Measurements from ENCODE around the gene BPIFB2. TPM values are rescaled to one million over a fixed set of nuclear protein-coding genes. Genes with fewer than 3 reads are reported as not detected.

The BPIFB2 gene
- total RNA-seq, 2 experiments from 2014 or later = not detected

GRCh38 chr20:32982617-32983458, 24.7 kb upstream of the BPIFB2 start:
- CTCF ChIA-PET = interaction anchor here (1.2 kb wide), 1 partner anchor 22 kb away, joined by 3 read pairs; no protein-coding TSS in a partner anchor
- POLR2A ChIA-PET = no interaction called here

DNA sequence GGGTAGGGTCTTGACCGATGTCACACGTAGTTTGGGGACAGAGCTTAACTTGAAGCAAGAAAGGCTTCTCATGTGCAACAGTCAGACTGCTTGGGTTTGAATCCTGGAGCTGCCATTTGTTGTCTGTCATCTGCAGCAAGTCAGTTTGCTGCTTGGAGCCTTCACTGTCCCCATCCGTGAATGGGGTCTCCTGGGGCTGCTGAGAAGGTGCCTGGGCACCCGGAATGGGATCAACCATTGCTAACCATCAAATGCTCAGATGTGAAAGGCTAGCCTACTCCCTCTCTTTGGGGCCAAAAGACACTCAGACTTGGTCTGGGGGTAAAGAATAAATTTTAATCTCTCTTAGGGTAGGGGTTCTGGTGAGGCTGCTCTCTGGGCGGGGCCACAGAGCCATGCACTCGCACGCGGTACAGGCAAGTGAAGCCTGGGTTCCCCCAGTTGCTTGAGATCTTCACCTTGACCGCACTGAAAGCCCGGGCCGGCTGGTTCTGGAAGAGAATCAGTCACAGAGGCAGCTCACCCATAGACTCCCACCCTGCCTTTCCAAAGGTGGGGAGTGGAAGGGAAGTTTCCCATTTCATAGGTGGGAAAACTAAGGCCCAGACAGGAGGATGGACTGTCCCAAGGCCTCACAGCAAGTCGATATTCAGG, 23.9 kb upstream of the BPIFB2 start:
- POLR2A ChIA-PET = no interaction called here

DNA sequence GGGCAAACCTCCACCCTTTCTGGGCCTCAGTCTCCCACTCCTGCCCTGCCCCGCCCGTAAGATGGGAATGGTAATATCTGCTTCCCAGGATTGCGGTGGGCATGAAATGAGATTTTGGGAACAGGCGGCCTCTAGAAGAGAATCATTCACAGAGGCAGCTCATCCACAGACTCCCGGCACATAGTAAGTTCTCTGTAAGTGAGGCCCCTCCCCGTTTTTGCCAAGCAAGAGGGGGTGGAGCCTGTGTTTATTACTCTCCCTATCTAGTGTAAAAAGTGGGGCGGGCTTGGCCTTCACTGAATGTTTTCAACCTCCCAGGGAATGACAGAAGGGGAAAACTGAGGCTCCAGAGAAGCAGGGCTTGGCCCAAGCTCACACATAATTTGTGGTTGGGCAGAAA, 23.3 kb upstream of the BPIFB2 start:
- ChIA-PET POLR2A (no interaction called here), CTCF (no interaction called here)

More for the DNA sequence above, 23.9 kb upstream of the BPIFB2 start:
- CTCF ChIA-PET = interaction anchor here (1.2 kb wide), 1 partner anchor 21 kb away, joined by 3 read pairs; no protein-coding TSS in a partner anchor

DNA sequence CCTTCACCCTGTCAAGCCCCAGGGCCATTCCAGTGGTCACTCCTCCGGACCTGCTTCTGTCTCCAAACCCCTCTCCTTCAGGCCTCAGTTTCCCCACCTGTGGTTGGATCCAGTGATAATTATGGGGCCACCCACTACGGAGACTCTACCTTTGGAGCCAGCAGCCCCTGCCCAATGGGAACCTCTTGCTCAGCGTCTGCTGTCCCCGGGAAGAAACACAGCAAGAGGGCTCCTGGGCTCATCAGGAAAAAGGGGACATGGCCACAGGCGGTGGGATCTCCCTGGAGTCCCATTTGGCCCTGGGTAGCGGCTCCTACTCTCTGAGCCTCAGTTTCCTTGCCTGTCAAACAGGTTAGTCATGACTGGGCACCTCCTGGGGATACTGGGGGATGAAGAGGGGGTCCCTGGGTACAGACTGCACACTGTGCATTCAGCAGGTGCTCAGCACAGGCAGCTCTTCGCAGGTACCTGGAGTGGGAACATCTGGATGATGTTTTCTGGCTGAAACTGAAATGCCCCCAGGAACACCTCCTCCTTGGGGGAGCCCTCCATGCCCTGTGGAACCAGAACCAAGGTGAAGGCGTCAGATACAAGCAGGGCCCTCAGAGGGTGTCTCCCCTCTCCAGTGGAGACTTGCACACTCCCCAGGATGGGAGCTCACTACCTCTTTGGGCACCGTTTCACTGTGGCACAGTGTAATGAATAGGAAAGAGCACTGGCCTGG, 22.7 kb upstream of the BPIFB2 start:
- POLR2A ChIA-PET = no interaction called here
- CTCF ChIA-PET = no interaction called here

GRCh38 chr20:32985596-32985995, 21.9 kb upstream of the BPIFB2 start:
- ChIA-PET POLR2A (no interaction called here), CTCF (no interaction called here)

DNA sequence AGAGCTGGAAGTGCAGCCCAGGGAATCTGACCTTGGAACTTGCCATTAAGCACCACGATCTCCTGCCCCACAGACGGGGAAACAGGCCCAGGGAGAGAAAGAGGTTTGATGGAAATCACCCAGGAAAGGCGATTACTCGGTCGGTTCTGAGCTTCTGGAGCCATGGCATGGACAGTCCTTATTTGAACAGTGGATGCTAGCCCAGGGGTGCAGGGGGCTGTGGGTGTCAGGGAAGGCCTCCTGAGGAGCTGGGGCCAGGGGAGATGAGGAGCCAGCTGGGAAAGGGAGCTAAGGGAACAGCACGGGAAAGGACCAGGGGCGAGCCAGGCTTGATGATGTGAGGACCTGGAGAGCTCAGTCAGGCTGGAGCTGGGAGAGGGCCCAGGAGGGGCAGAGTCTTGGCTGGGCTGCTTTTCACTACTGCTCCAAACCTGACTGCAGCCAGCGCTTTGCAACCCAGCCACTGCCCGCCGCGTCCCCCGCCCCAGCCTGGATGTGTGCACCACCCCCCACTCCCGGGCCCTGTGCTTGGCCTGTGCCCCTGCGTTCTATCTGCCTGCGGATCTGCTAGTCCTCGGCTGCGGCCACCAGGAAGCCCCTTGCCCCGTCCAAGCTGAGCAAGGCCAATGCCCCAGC, 21.1 kb upstream of the BPIFB2 start:
- ChIA-PET CTCF (no interaction called here), POLR2A (no interaction called here)

DNA sequence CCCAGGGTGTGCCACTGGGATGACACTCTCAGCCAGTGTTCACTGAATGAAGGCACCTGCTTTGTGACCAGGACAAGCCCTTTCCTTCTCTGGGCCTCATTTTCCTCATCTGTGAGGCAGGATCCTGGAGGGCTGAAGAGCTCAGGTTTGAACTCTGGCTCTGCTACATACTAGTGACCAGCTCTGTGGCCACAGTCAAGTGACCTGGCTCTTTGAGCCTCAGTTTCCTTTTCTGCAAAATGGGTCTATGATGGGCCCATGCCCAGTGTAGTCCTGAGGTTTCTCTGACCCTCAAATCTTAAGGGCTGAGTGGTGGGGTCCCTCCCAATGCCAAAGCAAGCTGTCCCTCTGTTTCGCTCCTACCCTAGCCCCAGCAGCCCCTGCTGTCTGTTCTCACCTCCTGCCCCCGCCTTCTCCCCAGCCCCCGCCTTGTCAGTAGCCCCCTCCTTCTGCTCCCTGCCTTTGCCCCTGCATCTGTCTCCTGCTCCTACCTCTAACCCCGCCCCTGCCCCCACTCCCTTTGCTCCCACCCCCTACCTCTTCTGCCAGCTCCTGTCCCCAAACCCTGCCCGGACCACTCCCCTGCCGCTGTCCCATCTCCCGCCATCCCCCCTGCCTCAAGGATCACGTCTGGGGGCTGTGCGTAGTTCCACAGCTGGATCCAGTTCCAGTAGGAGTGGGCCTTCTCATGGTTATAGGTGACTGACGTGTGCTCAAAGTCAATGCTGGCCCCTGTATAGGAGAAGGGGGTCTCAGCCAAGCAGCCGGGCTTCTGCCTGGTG, 20.3 kb upstream of the BPIFB2 start:
- ChIA-PET POLR2A (no interaction called here), CTCF (no interaction called here)

DNA sequence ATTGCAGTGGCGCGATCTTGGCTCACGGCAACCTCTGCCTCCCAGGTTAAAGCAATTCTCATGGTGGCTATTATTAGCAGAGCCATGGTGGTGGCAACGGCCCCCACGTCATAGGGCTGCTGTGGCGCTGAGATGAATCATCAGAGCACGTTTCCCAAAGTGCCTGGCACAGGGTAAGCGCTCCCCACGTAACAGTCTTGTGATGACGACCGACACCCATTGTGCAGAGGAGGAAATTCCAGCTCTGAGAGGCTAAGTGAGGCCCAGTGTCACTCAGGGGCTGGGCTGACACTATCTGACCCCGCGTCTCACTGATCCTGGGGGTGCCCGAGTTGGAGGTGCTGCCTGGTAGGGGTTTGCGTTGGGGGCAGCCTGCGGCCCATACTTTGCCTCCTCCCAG, 19.5 kb upstream of the BPIFB2 start:
- ChIA-PET CTCF (no interaction called here), POLR2A (no interaction called here)

DNA sequence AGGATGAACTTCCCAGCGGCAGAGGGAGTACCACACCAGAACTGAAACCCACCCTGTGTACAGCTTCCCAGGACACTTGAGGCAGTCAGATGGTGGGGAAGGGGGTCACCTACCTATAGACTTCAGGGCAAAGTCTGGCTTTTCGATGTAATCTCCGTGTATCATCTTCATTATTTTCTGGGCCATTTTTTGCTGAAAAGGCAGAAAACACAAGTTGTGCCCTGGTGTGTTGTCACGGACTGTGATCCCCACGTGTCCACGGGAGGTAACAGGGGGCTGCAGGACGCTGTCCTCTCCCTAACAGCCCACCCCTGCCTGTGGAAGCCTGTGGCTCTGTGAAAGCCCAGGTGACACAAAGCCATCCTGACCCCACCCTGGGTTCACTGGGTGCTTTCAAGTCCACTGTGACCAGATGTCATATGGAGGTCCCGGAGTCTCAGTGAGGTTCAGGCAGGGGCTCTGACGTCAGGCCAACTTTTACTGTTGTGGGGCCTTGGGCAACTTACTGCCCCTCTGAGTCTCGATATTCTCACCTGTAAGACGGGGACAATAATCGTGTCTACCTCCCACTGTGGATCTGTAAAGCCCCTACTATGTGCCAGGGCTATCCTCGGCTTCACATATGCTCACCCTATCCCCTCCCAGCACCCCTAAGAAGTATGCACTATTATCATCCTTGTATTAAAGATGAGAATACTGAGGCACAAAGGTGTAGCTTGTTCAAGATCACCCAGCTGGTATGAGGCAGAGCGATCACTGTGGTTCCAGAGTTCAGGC, 17.8 kb upstream of the BPIFB2 start:
- CTCF ChIA-PET = no interaction called here
- POLR2A ChIA-PET = no interaction called here

DNA sequence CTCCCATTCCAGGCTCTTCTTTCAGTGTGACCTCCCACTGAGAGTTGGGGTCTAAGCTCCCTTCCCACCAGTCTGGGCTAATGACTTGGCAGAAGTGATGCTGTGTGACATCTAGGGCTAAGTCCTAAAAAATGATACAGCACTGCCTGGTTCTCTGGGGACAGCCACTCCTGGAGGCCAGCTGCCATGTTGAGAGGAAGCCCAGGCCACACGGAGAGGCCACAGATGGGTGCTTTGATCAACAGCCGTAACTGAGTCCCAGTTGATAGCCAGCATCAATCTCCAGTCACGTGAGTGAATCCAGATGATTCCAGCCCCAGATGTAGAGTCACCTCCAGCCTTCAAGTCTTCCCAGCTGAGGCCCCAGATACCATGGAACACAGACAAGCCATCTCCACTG, 17.1 kb upstream of the BPIFB2 start:
- ChIA-PET POLR2A (no interaction called here), CTCF (no interaction called here)

DNA sequence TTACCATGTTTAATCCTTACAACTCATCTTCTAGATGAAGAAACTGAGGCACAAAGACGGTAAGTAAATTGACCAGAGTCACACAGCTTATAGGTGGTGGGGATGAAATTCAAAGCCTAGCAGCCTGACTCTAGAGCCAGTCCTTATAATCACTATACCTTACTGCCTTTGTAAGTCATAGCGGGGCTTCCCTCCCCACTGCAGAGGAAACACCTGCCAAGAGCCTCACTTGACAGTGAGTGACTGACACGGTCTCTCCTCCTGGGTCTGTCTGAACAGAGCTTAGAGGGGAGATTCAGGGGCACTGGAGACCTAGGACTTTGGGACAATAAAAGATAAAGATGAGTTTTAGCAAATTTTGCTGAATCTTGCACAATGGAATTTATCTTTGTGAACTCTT, 16.1 kb upstream of the BPIFB2 start:
- ChIA-PET POLR2A (no interaction called here), CTCF (interaction anchor here (1.0 kb wide), 1 partner anchor 14 kb away, joined by 3 read pairs; no protein-coding TSS in a partner anchor)

DNA sequence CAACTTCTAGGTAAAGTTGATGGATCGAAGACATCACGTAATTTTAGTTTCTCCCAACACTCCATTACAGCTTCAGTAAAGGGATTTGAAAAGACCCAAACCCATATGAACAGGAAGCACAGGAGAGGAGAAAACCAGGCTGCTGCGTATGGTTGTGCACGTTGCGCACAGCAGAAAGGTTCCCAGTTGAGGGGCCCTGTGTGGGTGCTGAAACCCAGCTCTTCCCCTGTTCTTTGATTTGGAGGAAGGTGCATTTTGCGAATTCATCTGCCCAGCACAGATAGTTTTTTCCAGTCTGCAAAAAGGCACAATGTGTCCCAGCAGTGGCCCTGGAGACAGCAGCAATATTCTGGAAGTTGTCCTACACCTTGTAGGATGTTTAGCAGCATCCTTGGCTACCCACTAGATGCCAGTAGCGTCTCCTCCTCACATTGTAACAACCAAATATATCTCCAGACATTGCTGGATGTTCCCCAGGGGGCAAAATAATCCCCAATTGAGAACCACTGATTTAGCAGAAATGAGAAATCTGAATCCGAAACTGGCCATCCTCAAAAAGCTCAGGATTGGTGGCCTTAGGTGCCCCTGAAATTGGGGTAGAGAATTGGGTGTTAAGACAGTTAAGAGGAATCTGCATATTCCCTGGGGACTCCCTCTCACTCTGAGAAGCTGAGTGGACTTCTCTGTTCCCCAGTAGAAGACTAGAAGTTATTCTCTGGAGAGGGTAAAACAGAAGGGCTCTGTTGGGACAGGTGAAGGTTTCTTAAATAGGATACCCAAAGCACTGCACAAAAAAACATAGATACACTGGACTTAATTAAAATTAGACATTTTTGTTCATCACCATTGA, 15.5 kb upstream of the BPIFB2 start:
- ChIA-PET POLR2A (no interaction called here), CTCF (interaction anchor here (1.0 kb wide), 1 partner anchor 13 kb away, joined by 3 read pairs; no protein-coding TSS in a partner anchor)

GRCh38 chr20:32993496-32994050, 13.9 kb upstream of the BPIFB2 start:
- CTCF ChIA-PET = interaction anchor here (1.0 kb wide), 1 partner anchor 22 kb away, joined by 3 read pairs; no protein-coding TSS in a partner anchor
- POLR2A ChIA-PET = no interaction called here

DNA sequence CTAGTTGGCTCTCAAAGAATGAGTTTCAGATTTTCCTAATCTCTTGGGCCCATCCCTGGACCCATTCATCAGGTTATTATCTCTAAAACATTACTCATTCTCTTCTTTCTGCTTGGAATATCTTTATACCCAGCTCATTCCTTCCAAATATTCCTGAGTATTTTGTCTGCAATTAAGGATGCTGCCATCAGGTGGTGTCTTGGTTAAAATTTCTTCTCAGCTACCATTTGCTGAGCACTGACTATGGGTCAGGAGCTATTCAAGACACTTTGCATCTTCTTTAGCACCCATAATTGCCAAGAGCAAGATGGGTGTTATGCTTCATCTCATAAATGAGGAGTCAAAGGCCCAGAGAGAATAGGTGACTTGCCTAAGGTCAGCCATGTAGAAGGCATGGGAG, 11.7 kb upstream of the BPIFB2 start:
- ChIA-PET POLR2A (no interaction called here), CTCF (no interaction called here)

GRCh38 chr20:32997431-32997830, 10.1 kb upstream of the BPIFB2 start:
- POLR2A ChIA-PET = no interaction called here
- CTCF ChIA-PET = no interaction called here

DNA sequence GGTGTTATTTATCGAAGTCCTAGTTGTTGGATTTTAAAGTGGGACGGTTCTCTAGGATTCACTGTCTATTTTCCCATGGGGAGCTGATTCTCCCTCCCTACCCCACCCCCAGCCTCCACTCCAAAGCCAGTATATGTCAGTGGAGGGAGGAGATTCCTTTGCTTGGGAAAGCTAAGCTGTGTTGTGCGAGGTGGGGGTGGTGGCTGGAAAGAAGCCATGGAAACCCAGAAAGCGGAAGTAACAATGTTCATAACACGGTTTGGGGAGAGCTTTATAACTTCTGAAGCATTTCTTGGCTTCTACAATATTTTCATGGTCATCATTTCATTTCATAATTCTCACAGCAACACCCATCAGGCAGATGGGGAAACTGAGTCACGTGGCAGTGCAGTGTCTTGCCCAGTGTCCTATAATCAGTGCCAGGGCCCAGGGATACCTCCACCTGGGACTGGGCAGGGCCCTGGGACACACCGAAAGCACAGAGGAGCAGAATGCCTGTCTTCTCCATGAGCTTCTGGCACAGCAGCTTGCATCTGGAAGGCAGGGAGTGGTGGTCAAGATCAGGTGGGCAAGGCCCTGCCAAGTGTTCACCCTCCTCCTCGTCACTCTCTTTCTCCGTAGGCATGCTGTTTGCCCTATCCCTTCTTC, 7.8 kb upstream of the BPIFB2 start:
- ChIA-PET CTCF (interaction anchor here (0.6 kb wide), 1 partner anchor 262 kb away, joined by 3 read pairs; no protein-coding TSS in a partner anchor), POLR2A (interaction anchor here (0.6 kb wide), 1 partner anchor 321 kb away, joined by 11 read pairs; no protein-coding TSS in a partner anchor)
